IgD-negative memory B cell (primary cell): Measurements from ENCODE around the gene DVL2. TPM values are rescaled to one million over a fixed set of nuclear protein-coding genes. Genes with fewer than 3 reads are reported as not detected.
A peak's percentile ranks its signal among the peaks of the same experiment; 100 is the strongest.

Experiments used
- H3K27ac Mint-ChIP-seq, 3 donors: one replicate each; pipeline ENCODE4 v1.8.0; 2020 to 2022; ENCODE audit warnings: mild to moderate bottlenecking in 3 of 3, mixed read lengths in 3 of 3, moderate library complexity in 1 of 3
- H3K27me3 Mint-ChIP-seq: one replicate; pipeline ENCODE4 v1.8.0; 2021; ENCODE audit warnings: mixed read lengths
- H3K36me3 Mint-ChIP-seq: one replicate; pipeline ENCODE4 v1.8.0; 2020; ENCODE audit warnings: mild to moderate bottlenecking, mixed read lengths
- H3K4me1 Mint-ChIP-seq, 3 donors: one replicate each; pipeline ENCODE4 v1.8.0; 2020 to 2022; ENCODE audit warnings: mixed read lengths in 3 of 3, mild to moderate bottlenecking in 1 of 3
- H3K4me3 Mint-ChIP-seq, 4 donors: one replicate each; pipeline ENCODE4 v1.8.0; 2020 to 2022; ENCODE audit warnings: mild to moderate bottlenecking in 4 of 4, mixed read lengths in 4 of 4, moderate library complexity in 3 of 4
- H3K9me3 Mint-ChIP-seq, 3 donors: one replicate each; pipeline ENCODE4 v1.8.0; 2020 to 2021; ENCODE audit warnings: mixed read lengths in 3 of 3, mild to moderate bottlenecking in 1 of 3
- polyA plus RNA-seq: library from polyadenylated mRNA; unstranded; fragments of 300-500 nt; fragmentation: Illumina TruSeq; gene quantifications from one replicate; pipeline ENCODE4 v1.2.3, GENCODE V29; 2021

Gene DVL2
- polyA plus RNA-seq: 32.3 TPM

- no peaks in the 10 kb centered on the region for H3K27me3 Mint-ChIP-seq
- peak within 1 kb of the TSS; percentile 87 to 96 (median 91) for H3K4me3 Mint-ChIP-seq
- H3K9me3 Mint-ChIP-seq: no peaks in the 10 kb centered on the region
- peaks cover 4% of the 10 kb centered on the region for H3K36me3 Mint-ChIP-seq
- H3K4me1 Mint-ChIP-seq: peaks cover 25 to 30% (median 28%) of the 10 kb centered on the region in 3 donors
- peak within 1 kb of the TSS; percentile 92 to 97 (median 95) for H3K27ac Mint-ChIP-seq
Measured at GRCh38 chr17:7234083-7234951, at the start of gene DVL2. TSS of gene DVL2 (minus strand) at chr17:7234517. CDS start at chr17:7234262, 255 bp downstream.

GRCh38 chr17:7283471-7284216, 49.3 kb upstream of the DVL2 start:
- Mint-ChIP-seq H3K4me1 (peaks cover 9 to 11% (median 9%) of the 10 kb centered on the region in 3 donors), H3K27ac (peak overlapping the region in 2 of 3 donors; percentile 57 to 59), H3K9me3 (peaks cover 0 to 1% (median 0%) of the 10 kb centered on the region in 3 donors), H3K27me3 (peaks cover 33% of the 10 kb centered on the region), H3K36me3 (no peaks in the 10 kb centered on the region), H3K4me3 (peak overlapping the region in 2 of 4 donors; percentile 63 to 78)

- peaks cover 0 to 1% (median 0%) of the 10 kb centered on the region in 3 donors for H3K9me3 Mint-ChIP-seq
- no peaks in the 10 kb centered on the region for H3K36me3 Mint-ChIP-seq
- H3K4me1 Mint-ChIP-seq: peaks cover 9 to 11% (median 9%) of the 10 kb centered on the region in 3 donors
- H3K27me3 Mint-ChIP-seq: peaks cover 32% of the 10 kb centered on the region
- H3K27ac Mint-ChIP-seq: peak overlapping the region in 1 of 3 donors; percentile 59
- H3K4me3 Mint-ChIP-seq: peak overlapping the region; percentile 2 to 77 (median 54)
Measured at GRCh38 chr17:7282752-7283321, 48.5 kb upstream of the DVL2 start.

GRCh38 chr17:7281953-7282751, 47.8 kb upstream of the DVL2 start:
- H3K36me3 Mint-ChIP-seq: no peaks in the 10 kb centered on the region
- H3K9me3 Mint-ChIP-seq: peaks cover 0 to 1% (median 0%) of the 10 kb centered on the region in 3 donors
- peaks cover 32% of the 10 kb centered on the region for H3K27me3 Mint-ChIP-seq
- H3K4me3 Mint-ChIP-seq: peak overlapping the region; percentile 69 to 95 (median 86)
- peaks cover 9 to 11% (median 9%) of the 10 kb centered on the region in 3 donors for H3K4me1 Mint-ChIP-seq
- H3K27ac Mint-ChIP-seq: peak overlapping the region in 1 of 3 donors; percentile 53

GRCh38 chr17:7281074-7281952, 47.0 kb upstream of the DVL2 start, which contains the start of gene SLC2A4:
TSS of gene SLC2A4 (plus strand) at chr17:7281718. CDS start at chr17:7281935, 217 bp downstream.
- H3K36me3 Mint-ChIP-seq: no peaks in the 10 kb centered on the region
- peaks cover 9 to 11% (median 9%) of the 10 kb centered on the region in 3 donors for H3K4me1 Mint-ChIP-seq
- peaks cover 26% of the 10 kb centered on the region for H3K27me3 Mint-ChIP-seq
- peak within 1 kb of the TSS in 2 of 3 donors; percentile 53 to 83 for H3K27ac Mint-ChIP-seq
- peak within 1 kb of the TSS; percentile 69 to 95 (median 88) for H3K4me3 Mint-ChIP-seq
- peaks cover 0 to 1% (median 0%) of the 10 kb centered on the region in 3 donors for H3K9me3 Mint-ChIP-seq

GRCh38 chr17:7280519-7281073, 46.3 kb upstream of the DVL2 start:
- H3K27ac Mint-ChIP-seq: peak overlapping the region in 2 of 3 donors; percentile 53 to 83
- no peaks in the 10 kb centered on the region for H3K36me3 Mint-ChIP-seq
- peaks cover 9 to 11% (median 9%) of the 10 kb centered on the region in 3 donors for H3K4me1 Mint-ChIP-seq
- H3K9me3 Mint-ChIP-seq: peaks cover 0 to 1% (median 0%) of the 10 kb centered on the region in 3 donors
- peaks cover 24% of the 10 kb centered on the region for H3K27me3 Mint-ChIP-seq
- peak overlapping the region; percentile 69 to 95 (median 88) for H3K4me3 Mint-ChIP-seq

GRCh38 chr17:7279448-7279847, 45.1 kb upstream of the DVL2 start:
- Mint-ChIP-seq H3K27me3 (peaks cover 22% of the 10 kb centered on the region), H3K9me3 (peaks cover 0 to 1% (median 0%) of the 10 kb centered on the region in 3 donors), H3K27ac (peak overlapping the region in 1 of 3 donors; percentile 10), H3K4me1 (peaks cover 9 to 11% (median 9%) of the 10 kb centered on the region in 3 donors), H3K4me3 (peak overlapping the region in 1 of 4 donors; percentile 76), H3K36me3 (no peaks in the 10 kb centered on the region)

GRCh38 chr17:7266784-7267183, 32.5 kb upstream of the DVL2 start:
- Mint-ChIP-seq H3K4me1 (peaks cover 5 to 19% (median 10%) of the 10 kb centered on the region in 3 donors), H3K4me3 (no peak overlapping the region)

GRCh38 chr17:7263801-7264078, 29.4 kb upstream of the DVL2 start:
- Mint-ChIP-seq H3K27me3 (peaks cover 28% of the 10 kb centered on the region), H3K4me1 (peaks cover 5 to 18% (median 10%) of the 10 kb centered on the region in 3 donors), H3K27ac (peak overlapping the region in 1 of 3 donors; percentile 74), H3K4me3 (peak overlapping the region in 2 of 4 donors; percentile 35 to 79), H3K9me3 (no peaks in the 10 kb centered on the region), H3K36me3 (peaks cover 3% of the 10 kb centered on the region)

More at GRCh38 chr17:7266784-7267183, 32.5 kb upstream of the DVL2 start:
- peaks cover 2% of the 10 kb centered on the region for H3K36me3 Mint-ChIP-seq
- H3K27ac Mint-ChIP-seq: no peak overlapping the region
- peaks cover 27% of the 10 kb centered on the region for H3K27me3 Mint-ChIP-seq
- no peaks in the 10 kb centered on the region for H3K9me3 Mint-ChIP-seq

GRCh38 chr17:7262935-7263800, 28.9 kb upstream of the DVL2 start:
- Mint-ChIP-seq H3K4me3 (peak overlapping the region; percentile 70 to 92 (median 82)), H3K36me3 (peaks cover 6% of the 10 kb centered on the region), H3K9me3 (no peaks in the 10 kb centered on the region), H3K4me1 (peaks cover 5 to 18% (median 10%) of the 10 kb centered on the region in 3 donors), H3K27me3 (peaks cover 28% of the 10 kb centered on the region), H3K27ac (peak overlapping the region in 2 of 3 donors; percentile 74 to 95)

- Mint-ChIP-seq H3K36me3 (peaks cover 4% of the 10 kb centered on the region), H3K27ac (peak within 1 kb of the TSS; percentile 74 to 95 (median 88)), H3K27me3 (peaks cover 28% of the 10 kb centered on the region), H3K4me1 (peaks cover 5 to 18% (median 10%) of the 10 kb centered on the region in 3 donors), H3K4me3 (peak within 1 kb of the TSS; percentile 73 to 92 (median 86)), H3K9me3 (no peaks in the 10 kb centered on the region)
Measured at GRCh38 chr17:7262192-7262934, 28.0 kb upstream of the DVL2 start, which contains the start of gene CLDN7. TSS of gene CLDN7 (minus strand) at chr17:7262478. CDS start at chr17:7262043, 435 bp downstream.
